CD4-positive, alpha-beta T cell treated with Interferon alpha-2 for 1 hour (primary cell): ENCODE measurements around the gene HMGCS1.
"Not testable (repeated sequence)": the region's sequence is repeated elsewhere in the genome, so short reads cannot be mapped to it uniquely, and the experiment has no call there.

Source experiments
- DNase-seq, 2 donors: peaks; one replicate each; pipeline ENCODE4 v3.0.0-alpha.2; 2020 to 2022

The HMGCS1 gene

DNA sequence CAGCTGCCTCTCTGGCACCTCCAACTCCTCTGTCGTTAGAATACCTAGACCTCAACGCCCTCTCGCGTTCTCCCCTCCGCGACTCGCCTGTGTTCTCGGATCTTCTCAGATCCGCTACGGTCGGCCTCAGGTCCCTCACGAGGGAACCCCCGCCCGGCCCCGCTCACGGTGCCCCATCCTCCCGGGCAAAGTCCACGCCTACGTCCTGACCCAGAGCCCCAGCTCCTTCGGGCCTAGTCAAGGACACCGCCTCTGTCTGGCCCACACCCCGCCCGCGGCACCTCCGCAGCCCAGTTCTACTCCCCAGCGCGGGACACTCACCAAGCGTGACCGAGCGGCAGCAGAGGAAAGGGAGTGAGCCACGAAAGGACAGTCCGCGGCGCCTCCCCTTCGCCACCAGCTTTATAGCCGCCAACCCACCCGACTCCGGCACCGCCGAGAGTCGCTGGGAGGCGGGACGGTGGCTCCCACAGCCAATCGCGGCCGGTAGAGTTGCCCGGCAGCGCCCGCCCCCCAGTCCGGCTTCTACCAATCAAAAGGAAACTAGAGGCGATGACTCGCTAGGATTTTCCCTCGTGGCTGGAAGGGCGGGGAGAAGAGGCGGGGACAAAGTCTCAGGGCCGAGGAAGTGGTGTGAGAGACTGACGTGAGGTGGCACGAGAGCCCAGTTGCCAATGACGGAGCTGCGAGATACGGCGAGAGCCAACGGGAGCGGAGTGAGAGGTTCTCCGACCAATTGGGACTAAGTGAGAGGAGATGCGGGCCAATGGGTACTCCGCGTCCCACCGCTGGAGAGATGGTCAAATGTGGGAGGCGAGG is at the start of gene HMGCS1:
Gene HMGCS1, minus strand, starts transcription at position 378 of the 819 bp plus-strand sequence. CDS start 14,447 bp downstream, outside the sequence.
- DNase-seq = peak; percentile 100

DNA sequence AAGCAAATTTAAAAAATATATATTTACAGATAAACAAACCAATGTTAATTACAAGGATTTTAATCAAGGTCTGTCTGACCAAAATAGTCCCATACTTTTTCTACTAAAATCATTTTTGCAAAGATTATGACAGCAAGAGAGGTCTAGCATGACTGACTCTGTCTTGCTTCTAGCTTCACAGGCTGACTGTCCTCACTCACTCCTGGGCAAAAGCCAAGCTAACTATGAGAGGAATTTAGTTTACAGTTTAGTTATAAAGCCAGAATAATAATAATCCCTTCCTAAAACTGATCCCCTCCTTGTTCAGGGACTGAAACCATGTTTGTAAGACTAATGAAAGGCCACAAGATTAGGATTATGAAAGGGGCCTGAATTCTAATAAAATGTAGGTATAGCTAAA is 45.5 kb upstream of the HMGCS1 start:
- no peak for DNase-seq

DNA sequence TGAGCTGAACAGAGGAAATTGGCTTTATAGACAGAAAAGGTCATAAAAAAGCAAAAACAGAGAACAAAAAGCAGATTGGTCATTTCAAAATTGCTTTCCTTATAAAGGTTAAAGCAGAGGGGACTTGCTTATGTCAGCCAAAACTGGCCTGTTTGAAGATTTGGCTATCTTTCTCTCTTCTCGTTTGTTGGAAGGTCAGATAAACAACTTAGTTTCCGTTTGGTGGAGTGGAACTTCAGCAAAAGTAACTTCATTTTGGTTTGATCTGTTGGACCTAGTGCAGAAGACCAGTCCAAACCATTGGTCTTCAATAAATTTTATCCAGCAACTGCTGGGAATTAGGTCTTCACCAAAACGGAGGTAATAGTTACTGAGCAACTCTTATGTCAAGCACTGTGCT is 45.1 kb upstream of the HMGCS1 start:
- DNase-seq = no peak

DNA sequence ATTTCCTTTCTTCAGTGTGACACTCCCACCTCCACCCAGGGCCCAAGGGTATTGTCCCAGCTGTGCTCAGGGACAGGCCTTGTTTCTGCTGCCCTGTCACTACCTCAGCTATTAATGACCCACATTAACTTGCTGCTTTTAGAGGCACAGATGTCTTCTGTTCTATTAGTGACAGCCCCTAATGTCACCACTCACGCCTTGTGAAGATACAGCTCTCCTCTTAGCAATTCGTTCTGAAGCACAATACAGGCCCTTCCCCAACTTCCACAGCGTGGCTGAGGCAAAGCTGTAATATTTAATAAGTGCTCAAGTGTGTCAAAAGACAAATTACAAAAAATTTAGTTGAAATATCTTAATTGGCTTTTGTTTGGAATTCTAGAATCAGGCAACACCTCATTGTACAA is 44.7 kb upstream of the HMGCS1 start:
- DNase-seq = no peak

DNA sequence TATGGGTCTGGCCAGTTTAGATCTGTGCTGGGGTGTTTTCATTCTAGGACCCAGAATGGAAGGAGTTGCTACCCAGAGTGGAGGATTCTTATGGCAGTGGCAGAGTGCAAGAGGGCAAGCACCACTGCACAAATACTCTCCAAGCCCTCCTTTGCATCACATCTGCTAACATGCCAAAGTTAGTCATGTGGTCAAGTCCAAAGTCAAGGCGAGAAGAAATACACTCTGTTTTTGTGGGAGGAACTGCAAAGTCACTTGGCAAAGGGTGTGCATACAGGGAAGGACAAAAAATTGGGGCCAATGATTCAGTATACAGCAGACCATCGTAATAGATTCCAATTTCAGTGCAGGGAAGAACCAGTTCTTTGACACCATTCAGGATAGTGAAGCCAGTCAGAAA is 43.9 kb upstream of the HMGCS1 start:
- no peak for DNase-seq

DNA sequence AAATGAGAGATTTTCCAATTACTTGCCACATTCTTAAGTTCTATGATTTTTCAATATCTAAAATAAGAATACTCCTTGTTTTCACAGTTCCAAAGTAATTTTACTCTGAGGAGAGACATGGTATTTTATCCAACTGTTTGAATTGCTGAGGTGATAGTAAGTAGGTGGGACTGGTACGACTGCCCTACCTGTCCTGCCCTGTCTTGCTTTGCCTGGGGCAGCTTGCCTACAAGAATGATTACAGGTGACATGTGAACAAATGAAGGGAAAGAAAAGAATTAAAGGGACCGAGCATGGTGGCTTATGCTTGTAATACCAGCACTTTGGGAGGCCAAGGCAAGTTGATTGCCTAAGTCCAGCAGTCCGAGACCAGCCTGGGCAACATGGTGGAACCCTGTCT is 41.6 kb upstream of the HMGCS1 start:
- no peak for DNase-seq

DNA sequence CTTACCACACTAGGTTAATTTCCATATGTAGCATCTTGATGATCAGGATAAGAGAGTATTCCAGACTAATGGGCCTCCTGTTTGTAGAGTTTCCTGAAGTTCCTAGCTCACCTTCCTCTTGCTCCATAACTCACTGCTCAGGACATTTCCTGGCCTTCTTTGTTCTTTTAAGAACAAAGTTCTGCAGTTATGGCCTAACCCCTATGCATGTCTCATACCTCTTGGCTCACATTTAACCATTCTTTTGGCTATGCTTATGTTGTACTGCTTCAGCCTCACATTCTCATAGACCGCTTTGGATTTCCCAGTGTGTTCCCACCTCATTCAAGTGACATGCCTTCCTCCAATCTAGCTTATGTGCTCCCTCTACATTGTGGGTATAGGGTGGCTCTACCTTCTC is 40.5 kb upstream of the HMGCS1 start:
- DNase-seq = no peak

DNA sequence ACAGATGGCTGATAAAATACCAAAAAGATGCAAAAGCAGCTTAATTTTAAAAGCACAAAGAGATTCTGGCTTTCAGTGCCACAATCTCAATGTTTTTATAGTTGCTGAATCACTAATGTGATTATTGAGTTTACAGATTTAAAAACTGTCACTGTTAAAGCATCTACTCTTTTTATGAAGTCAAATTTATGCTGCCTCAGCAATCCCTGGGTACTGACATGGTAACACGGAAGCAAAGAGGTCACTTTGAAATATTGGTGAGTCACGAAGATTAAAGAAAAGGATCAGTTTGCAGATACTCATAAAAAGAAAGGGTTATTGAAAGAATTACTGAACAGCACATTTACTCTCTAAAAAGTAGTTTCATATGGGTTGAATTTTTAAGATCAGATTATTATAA is 39.7 kb upstream of the HMGCS1 start:
- no peak for DNase-seq

DNA sequence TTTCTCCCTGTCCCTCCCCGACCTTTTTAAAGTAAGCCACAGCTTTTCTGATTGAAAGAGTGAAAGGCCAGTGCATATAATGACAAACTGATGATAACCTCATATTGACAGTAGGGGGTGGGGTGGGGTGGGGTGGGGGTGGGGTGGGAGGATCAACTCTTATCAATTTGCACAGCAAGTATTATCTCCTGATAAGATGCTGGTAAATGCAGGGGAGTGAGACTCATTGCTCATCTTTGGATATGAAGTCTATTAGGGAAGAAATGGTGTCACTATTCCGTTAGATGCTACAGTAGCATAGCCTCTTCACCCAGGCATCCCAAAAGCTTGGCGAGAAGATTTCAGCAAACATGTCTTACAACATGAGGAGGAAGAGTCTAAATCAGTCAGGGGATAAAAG is 38.9 kb upstream of the HMGCS1 start:
- no peak for DNase-seq

DNA sequence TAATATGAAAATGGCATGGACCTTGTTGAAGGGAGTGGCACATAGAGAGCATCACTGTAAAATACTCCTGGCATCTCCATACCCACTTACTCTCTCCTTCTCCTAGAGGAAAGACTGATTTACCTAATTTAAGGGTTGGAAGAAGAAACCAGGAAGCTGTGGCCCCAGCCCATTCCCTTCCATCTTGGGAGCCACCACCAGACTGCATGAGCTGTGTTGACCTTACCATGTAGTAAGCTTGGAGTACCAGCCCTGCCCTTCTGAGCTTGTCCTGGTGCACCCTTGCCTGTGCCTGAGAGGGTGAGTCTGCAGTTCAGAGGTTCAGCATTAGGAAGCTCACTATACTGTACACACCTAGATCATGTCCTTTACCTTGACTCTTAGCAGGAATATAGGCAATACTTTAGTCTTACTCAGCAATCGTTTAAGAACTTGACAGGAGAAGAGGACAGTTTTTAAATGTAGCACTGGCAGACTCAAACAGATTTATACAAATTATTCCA is 35.7 kb upstream of the HMGCS1 start:
- DNase-seq = no peak

DNA sequence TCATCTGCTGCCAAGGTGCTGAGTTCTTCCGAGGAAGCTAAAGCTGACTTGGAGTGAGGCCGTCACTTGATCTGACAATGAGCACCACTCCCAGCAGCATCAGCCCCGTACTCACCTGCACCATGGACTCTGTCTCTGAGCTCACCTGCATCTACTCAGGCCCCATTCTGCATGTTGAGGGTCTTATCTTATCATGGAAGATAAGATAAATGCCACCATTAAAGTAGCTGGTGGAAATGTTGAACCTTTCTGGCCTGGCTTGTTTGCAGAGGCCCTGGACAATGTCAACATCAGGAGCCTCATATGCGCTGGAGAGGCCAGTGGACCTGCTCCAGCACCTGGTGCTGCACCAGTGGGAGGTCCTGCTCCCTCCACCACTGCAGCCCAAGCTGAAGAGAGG is 35.0 kb upstream of the HMGCS1 start:
- DNase-seq = no peak

DNA sequence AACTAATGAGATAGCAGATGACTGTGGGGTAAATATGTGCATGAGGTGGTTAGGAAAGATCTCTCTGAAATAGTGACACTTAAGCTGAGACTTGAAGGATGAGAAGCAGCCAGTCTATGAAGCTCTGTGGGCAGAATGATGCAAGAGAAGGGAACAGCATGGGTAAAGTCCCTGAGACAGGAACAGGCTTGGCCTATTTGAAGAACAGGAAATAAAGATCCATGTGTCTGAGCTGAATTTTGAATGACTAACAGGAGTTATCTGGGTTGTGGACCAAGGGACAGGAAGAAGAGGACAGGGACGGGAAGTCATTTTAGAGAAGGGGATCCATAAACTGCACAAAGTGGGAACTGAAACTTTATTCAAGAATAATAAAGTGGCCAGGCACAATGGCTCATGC is 25.6 kb upstream of the HMGCS1 start:
- DNase-seq = no peak

DNA sequence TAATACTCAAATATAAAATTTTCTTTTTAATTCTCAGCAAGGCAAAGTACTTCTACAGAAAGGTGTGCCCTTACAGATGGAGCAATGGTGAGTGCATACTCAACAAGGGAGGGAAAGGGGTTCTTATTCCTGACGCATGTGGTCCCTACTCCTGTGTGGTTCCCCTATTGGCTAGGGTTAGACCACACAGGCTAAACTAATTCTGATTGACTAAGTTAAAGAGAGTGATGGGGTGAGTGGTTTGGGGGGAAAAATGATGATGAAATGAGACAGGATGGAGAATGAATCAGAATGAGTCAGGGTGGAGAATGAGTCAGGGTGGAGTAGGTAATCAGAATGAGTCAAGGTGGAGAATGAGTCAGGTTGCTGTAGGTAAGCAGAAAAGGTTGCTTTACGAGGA is 22.9 kb upstream of the HMGCS1 start:
- DNase-seq = no peak

DNA sequence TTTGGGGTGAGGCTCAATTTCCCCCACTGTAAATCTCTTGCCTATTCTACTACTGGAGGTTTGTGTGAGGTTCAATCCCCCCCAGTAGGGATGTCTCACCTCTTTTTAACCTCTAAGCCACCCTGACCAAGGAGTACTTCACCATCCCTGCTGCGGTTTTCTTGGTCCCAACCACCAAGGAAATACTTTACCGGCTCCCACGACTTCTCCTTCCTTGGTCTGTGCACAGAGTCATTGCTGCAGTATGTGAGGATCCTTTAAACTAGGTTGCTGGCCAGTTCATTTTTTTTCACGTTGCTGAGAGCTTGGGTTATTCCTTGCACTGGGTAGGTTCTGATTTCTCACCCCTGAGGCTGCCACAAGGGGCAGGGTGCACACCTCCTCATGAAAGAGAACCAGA is 22.5 kb upstream of the HMGCS1 start:
- DNase-seq = no peak

DNA sequence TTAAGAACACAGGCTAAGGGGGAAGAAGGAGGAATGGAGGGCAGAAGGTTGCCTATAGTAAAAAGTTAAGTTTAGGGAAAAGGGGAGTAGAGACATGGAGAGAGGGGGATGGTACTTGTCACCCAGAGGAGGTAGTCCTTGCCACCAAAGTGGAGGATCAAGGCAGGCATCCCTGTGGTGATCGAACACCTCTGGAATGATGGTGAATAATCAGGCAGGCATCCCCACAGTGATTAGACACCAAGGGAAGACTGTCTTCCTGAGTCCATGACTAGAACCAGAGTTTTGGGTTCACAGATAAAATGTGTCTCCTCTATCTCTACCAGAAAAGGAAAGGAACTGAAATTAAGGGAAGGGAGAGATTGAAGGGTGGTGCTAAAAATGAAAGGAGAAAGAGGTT is 19.2 kb upstream of the HMGCS1 start:
- DNase-seq = no peak

DNA sequence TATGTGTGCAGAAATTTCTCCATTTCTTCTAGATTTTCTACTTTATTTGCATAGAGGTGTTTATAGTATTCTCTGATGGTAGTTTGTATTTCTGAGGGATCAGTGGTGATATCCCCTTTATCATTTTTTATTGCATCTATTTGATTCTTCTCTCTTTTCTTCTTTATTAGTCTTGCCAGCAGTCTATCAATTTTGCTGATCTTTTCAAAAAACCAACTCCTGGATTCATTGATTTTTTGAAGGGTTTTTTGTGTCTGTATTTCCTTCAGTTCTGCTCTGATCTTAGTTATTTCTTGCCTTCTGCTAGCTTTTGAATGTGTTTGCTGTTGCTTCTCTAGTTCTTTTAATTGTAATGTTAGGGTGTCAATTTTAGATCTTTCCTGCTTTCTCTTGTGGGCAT is 12.4 kb upstream of the HMGCS1 start:
- DNase-seq = not testable (repeated sequence)

DNA sequence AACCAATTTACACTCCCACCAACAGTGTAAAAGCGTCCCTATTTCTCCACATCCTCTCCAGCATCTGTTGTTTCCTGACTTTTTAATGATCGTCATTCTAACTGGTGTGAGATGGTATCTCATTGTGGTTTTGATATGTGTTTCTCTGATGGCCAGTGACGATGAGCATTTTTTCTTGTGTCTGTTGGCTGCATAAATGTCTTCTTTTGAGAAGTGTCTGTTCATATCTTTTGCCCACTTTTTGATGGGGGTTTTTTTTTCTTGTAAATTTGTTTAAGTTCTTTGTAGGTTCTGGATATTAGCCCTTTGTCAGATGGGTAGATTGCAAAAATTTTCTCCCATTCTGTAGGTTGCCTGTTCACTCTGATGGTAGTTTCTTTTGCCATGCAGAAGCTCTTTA is 10.3 kb upstream of the HMGCS1 start:
- not testable (repeated sequence) for DNase-seq

DNA sequence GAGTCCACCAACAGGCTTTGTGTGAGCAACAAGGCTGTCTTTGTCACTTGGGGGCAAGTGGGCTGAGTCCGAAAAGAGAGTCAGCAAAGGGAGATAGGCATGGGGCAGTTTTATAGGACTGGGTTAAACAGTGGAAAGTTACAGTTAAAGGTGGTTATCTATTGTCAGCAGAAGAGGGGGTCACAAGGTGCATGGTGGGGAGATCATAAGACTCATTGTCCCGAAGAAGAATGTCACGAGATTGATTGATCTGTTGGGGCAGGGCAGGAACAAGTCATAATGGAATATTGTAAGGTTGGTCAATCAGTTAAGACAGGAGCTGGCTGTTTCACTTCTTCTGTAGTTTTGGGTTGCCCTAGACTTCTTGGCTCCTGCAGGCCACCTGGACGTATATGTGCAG is 7.6 kb upstream of the HMGCS1 start:
- no peak for DNase-seq

DNA sequence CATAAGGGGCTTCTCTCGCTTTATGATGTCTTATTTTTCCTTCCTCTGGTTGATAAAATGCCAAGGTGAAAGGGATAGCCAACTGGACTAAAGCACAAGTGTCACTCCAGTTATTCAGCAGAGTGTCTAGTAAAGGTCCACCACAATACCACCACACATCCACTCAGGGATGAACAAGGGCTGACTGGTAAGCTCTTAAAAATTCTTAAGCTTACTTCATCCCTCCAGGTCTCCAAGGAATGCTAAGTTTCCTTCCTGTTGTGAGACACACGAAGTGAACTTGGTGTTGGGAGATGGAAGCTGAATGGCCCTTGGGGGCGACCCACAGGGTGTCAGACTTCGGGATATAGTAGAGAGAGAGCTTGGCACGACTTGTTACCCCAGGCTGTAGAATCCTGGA is 3.2 kb upstream of the HMGCS1 start:
- DNase-seq = no peak

DNA sequence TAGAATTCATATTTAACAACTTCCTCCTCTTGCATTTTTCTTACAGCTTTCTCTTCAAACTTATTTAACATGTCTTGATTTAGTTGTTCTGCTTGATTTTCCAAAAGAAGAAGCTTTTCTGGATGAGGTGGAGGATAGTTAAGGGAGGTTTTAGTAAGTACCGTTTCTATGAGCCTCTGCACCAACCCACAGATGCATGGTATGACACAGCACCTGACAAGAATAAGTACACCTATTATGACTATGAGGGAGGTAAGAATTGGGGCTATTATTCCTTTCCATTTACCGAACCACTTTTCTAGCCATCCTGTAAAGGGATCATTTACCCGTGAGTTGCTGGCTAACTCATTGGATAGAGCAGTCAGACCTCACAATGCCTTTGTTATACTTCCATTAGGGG is 2.5 kb upstream of the HMGCS1 start:
- DNase-seq = no peak

DNA sequence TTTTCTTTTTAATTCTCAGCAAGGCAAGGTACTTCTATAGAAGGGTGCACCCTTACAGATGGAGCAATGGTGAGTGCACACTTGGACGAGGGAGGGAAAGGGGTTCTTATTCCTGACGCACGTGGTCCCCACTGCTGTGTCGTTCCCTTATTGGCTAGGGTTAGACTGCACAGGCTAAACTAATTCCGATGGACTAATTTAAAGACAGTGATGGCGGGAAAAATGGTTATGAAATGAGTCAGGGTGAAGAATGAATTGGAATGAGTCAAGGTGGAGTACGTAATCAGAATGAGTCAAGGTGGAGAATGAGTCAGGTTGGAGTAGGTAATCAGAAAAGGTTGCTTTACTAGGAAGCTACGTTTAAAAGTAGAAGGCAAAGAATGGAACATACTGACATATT is 2.1 kb upstream of the HMGCS1 start:
- no peak for DNase-seq

DNA sequence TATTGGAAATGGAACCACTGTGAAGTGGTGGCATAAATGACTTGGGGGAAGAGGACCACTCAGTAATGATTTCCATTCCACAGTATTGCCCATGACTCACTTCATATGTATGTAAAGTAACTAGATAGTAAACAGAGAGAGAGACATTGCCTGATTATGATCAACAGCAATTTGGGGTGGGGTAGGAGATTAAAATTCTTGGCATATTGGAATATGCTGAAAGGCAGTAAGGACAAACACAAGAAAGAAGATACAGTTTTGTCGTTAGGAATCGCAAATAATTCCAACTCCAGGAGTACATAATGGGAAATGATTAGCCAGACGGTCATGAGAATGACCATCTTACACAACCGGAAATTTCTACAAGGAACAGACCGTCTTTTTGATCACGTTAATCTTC is 1.5 kb upstream of the HMGCS1 start:
- DNase-seq = no peak

DNA sequence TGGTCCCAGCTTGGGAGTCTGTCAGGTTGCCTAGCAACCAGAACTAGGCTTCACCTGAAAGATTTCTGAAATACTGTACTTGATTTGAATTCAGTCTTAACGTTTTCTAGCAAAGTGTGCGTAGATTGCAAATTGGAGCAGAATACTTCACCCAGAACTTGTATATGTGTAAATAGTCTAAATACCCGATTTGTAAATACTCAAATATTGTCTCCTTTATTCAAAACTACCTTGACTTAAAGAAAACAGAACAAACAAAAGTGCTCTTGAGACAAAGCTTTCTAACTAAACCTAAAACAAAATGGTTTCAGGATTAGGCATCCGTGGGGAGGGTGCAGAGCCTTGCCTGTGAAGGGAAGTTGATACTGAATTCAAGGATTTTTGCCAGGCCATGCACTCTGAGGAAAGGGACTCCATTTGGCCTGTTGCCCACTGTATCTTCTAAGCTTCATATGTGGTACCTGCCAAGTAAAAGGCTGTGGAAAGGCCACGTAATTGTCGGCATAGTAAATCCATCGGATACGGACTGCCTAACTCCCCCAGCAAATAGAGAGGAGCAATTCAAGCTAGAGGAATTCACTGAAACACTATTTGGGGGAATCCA is 744 bp upstream of the HMGCS1 start:
- no peak for DNase-seq

DNA sequence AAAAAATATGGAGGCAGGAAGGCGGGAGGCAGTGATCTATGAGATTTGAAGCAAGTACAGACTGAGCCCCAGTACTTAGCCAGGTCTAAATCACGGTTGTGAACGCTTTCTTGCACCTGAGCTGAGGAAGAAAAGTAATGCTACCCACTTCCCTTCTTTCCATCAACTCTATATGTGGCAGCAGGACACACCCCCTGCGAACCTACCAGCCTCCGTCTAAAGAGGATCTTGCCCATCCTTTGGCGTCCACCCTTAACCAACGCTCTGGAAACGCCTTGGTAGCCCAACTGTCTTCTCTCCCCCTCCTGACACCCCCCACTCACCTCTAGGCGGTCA is 545 bp downstream of the HMGCS1 start:
- no peak for DNase-seq
